ENCODE measurements around the gene ETDA.
"Not testable (repeated sequence)": the region's sequence is repeated elsewhere in the genome, so short reads cannot be mapped to it uniquely, and the experiment has no call there.

ETDA gene

DNA sequence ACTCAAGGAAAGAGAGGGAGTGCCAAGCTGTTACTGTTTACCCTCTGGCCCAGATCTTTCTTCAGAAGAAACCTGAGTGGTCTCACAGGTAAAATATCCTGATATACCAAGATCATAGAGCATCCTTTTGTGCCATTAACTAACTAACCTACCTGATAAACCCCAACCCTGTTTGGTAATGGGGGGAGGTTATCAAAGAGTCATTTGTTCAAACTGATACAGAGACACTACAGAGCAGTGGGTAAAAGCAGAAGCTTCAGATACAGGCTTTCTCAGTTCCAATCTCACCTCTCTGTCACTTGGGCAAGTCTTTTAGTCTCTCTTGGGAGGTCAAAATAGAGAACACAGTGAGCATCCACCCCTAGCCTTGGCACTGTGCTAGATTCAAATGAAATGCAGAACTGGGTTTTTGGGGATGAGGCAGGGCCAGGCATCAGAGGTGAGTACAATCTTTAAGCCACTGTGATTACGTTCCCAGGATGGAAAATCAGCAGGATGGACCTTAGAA is at the start of gene ETDA:
Gene ETDA, plus strand, starts transcription at position 51 of the 508 bp plus-strand sequence. CDS start 1,216 bp downstream, outside the sequence.
- DNase-seq = not testable (repeated sequence)

DNA sequence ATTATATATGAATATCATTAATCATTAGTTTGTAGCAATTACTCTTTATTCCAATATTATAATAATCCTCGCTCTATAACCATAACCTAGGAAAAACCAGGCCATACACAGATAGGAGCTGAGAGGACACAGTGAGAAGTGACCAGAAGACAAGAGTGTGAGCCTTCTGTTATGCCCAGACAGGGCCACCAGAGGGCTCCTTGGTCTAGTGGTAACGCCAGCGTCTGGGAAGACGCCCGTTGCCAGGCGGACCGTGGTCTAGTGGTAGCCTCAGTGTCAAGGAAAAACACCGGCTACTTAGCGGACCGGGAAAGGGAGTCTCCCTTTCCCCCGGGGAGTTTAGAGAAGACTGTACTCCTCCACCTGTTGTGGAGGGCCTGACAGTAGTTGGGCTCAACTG is 45.4 kb upstream of the ETDA start:
- not testable (repeated sequence) for DNase-seq

DNA sequence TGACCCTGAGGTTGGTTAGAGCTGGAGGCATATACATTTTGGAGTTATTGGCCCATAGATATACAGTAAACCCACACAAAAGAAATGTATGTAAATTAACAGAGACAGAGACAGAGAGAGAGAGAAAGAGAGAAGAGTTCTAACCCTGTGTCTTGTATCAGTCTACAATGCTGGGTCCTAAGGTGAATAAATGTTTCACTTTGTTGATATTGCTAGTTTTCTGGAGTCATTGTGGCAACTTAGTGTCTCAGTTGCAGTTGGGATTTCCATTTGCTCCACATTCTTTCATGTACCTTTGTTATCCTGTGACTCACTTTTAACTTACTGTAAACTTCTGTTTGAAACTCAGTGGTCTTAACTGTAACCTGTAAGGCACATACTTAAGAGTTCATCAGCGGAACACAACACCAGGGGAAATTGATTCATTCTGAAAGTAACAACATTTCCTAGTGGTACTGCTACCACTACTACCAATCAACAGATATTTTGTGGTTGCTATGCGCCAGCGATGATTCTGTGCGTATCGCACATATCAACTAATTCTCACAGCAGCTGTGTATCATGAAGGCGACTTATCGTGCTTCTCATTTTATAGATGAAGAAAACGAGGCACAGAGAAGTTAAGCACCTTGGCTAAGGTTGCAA is 38.5 kb upstream of the ETDA start:
- DNase-seq = no peak

DNA sequence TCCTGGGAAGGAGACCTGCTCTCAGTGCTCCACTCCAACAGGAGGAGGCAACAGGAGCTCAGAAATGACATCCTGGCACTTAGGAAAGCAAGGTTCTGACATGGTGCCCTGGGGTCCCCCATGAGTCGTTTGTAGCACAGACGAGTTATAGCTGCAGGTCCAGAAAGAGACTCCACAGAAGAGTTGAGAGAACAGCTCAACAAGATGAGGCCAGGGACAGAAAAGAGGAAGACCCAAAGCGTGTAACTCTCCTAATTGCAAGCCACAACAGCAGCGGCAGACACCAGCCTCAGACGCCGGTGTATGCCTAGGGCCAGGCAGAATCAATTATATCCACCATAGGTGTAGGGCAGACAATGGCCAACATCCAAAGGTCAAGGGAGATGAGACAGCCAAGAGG is 5.9 kb upstream of the ETDA start:
- not testable (repeated sequence) for DNase-seq

DNA sequence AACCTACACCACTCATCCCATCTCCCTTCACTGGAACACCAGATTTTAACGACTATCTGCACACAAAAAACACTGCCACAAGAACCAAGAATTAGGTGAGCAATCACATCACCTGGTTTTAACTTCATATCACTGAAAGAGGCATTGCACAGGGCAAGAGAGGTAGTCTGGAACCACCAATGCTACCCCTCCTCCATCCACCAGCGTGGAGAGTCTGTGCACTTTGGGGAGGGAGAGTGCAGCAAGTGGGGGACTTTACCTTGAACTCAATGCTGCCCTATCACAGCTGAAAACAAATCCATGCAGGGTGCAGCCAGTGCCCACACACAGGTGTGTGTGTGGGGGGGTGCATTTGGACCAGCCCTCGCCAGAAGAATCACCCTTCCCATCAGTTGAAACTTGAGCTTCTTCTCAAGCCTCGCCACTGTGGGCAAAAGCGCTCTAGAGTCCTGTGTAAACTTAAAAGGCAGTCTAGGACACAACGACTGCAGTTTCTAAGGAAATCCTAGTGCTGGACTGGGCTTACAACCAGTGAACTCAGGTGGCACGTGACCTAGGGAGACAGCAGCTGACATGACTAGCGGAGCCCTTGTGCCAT is 4.3 kb downstream of the ETDA start:
- not testable (repeated sequence) for DNase-seq

DNA sequence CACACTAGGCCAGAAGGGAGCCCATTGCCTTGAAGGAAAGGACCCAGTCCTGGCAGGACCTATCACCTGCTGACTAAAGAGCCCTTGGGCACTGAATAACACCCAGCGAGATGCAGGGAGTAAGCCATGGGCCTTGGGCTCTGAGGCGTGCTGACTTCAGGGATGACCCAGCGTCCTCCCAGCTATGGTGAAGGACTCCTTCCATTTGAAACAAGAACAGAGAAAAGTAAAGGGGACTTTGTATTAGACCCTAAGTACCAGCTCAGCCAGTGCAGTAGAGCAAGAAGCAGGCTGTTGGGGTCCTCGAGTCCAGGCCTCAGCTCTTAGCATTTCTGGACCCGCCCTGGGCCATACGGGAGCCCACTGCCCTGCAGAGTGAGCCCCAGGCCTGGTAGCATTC is 5.1 kb downstream of the ETDA start:
- DNase-seq = no peak

DNA sequence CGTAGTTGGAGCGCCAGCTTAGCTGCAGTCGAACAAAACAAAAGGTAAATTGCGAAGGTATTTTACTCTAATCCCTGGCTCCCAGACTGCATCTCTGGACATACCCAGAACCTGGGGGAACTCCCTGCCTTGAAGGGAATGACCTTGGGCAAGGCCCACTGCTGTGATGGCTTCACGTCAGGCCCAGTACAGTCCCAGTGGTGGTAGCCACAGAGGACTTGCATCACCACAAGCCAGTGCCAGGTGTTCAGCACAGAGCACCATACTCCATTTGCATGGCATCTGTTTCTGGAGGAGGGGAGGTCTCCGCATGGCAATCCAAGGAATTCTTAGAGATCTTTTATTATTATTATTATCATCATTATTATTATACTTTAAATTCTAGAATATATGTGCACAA is 5.6 kb downstream of the ETDA start:
- DNase-seq = no peak

DNA sequence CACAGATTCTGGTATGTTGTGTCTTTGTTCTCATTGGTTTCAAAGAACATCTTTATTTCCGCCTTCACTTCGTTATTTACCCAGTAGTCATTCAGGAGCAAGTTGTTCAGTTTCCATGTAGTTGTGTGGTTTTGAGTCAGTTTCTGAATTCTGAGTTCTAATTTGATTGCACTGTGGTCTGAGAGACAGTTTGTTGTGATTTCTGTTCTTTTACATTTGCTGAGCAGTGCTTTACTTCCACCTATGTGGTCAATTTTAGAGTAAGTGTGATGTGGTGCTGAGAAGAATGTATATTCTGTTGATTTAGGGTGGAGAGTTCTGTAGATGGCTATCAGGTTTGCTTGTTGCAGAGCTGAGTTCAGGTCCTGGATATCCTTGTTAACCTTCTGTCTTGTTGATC is 9.1 kb downstream of the ETDA start:
- DNase-seq = not testable (repeated sequence)

DNA sequence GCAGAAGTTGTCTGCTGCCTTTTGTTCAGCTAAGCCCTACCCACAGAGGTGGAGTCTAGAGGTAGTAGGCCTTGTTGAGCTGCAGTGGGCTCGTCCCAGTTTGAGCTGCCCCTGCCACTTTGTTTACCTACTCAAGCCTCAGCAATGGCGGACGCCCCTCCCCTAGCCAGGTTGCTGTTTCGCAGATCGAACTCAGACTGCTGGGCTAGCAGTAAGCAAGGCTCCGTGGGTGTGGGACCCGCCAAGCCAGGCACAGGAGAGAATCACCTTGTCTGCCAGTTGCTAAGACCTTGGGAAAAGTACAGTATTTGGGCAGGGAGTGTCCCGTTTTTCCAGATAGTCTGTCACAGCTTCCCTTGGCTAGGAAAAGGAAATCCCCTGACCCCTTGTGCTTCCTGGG is 11.5 kb downstream of the ETDA start:
- DNase-seq = not testable (repeated sequence)

DNA sequence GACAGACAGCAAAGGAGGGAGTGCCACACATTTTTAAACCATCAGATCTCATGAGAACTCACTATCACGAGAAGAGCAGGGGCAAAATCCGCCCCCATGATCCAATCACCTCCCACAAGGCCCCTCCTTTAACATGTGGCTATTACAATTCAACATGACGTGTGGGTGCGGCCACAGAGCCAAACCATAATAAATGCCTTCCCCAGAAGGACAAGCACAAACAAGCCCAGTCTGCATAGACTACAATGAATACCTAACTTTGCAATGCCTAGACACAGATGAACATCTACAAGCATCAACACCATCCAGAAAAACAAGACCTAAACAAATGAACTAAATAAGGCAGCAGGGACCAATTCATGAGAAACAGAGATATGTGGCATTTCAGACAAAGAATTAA is 12.3 kb downstream of the ETDA start:
- no peak for DNase-seq

DNA sequence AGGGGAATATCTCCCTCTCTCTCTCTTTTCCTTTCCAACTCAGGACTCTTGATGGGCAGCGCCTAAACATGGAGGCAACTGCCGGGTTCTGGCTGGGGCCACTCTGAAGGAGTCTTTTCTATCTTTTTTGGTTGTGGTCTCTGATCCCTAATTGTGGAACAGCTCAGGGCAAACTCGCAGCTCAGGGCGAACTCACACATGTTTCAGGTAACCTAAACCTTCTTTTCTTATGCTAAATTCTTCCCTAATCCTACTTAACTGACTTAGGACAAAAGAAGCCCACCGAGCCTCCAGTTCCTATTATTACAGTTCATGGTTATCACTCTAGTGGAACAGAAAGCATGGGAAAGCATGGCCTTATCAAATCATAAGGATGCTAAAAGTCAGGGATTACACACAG is 21.3 kb downstream of the ETDA start:
- DNase-seq = no peak

DNA sequence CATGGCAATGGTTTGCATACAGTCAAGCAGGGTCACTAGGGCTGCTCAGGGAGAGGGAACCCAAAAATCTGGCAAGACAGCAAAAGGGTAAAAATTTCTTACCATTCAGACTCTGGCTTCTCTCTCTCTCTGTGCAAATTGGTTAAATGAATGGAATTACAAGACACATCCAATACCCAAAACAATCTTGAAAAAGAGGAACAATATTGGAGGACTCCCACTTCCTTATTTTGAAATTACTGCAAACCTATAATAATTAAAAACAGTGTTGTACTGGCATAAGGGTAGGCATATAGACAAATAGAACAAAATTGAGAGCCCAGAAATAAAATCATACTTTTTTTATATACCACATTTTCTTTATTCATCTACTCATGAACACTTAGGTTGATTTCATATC is 24.1 kb downstream of the ETDA start:
- DNase-seq = no peak

DNA sequence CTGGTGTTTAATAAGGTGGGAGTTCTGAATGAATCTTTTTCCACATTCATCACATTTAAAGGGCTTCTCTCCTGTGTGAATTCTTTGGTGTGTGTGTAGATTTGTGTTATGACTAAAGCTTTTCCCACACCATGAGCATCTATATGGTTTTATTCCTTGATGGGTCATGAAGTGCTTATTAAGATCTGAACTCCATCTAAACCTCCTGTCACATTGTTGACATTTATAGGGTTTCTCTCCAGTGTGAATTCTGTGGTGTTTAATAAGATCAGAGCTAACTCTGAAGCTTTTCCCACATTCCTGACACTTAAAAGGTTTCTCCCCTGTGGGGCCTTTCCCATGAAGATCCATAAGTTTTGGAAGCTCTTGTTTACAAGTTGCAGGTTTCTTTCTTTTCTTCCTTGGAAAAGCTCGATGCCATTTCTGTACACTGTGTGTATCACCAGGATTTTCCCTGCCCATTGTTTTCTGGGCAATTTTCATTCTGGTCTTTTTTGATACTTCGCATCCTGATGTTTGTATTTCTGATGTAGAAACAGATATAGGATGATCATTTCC is 35.5 kb downstream of the ETDA start:
- no peak for DNase-seq

DNA sequence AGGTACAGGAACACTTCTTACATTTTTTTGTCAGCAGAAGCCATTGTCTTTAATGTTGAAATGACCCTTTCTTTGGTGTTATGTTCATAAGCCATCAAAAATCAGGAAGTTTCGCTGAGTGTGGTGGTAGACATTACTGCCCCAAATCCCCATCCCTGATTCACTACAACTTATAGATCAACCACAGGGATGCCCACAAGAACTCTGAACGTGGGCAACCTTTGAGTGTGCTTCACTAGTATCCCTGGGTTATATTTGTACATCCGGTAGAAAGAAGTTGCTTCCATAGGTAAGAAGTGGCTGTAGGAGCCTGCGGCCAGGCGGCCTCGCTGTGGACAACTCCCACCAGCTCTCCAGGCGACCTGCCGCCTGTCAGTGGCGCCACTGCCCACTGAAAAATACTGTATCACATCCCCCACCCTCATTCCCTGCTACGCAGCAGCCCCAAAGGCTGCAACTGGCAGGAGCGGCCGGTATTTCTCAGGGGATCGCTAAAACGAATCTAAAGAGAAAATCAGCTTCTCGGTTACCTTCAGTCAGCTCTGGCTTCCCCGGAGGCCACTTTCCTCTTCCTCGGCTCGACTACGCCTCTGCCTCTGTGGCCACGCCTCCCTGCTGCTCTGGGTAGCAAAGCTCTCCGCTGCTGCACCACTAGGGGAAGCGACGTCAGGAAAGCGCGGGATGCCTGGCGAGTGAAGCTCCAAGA is 43.5 kb downstream of the ETDA start:
- DNase-seq = peak; percentile 0

DNA sequence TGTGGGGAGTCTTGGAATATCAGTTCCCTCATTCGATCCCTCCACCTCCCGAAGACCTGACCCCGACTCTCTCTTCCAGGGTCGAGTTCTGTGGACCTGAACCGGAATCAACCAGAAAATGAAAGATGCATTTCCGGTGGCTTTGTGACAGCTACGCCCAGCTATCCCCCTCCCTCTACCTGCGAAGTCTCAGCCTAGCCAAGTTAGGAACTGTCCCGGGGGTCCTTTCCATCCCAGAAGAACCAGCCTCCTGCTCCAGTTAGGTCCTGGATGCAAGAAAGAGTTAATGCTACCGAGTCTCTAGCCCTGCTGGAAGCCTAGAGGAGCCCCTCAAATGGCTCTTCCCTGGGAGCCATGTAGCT is 44.1 kb downstream of the ETDA start:
- DNase-seq = no peak

DNA sequence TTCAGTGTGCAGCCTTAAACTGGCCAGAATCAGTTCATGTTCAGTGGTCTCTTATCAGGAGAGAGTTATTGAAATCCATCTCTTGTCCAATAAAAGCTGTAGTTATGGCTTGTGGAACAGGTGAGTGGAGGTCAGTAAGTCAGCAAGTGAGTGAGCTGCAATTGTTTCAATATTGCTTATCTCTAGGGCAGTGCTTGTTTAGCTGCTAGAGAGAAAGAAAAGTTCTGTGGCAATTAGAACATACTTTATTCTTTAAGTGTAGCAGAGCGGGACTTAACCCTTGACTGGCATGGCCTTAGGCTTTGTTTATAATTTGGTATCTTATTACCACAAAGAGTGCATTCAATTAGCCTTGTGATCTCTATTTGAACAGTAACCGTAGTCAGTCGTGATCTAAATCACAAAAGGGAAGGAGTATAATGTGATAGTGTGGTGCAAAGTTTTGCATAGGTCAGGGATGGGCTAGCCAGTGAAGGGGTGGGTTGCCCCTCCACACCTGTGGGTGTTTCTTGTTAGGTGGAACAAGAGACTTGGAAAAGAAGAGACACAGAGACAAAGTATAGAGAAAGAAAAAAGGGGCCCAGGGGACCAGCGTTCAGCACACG is 50.5 kb downstream of the ETDA start:
- no peak for DNase-seq

Measured in kidney glomerular epithelial cell (primary cell).